ENCODE results near the gene SLC22A23.

The SLC22A23 gene

DNA sequence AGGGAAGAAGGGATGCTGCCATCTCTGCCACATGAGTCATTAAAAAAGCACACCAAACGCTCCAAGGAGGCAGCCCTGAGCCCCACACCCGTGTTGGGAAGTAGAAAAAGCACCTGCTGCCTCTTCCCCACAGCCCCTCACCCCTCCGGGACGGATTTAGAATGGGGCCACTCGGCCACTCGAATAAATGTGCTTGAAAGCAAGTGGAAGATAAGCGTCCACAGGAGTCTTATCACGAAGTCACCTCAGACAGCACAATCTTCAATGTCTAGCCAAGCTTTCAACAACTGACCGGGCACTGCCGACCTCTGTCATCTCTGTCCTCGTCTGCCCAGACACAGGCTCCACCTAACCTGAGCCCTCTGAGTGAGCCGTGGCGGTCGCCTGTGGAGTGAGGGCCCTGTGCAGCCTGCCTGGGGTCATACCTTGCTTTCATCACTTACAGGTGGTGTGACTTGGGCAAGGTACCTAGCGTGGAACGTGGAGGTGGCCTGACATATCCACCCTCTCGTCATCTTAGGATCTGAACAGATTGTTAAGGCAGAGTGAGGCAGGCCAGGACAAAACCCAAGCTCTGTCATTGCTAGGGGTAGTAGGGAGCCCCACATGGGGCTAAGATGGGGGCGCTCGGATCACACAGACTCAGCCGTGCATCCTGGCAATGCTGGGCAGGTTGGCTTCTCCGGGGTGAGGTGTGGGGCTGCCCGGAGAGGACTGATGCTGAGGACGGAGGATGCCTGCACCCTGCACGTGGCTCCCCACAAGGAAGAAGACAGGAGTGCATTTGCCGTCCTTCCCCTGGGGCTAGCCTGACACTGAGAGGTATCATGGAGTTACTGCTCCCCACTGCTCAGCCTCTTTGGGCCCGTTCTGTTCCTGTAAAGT, 163.3 kb downstream of the SLC22A23 start:
- no peak for DNase-seq

DNA sequence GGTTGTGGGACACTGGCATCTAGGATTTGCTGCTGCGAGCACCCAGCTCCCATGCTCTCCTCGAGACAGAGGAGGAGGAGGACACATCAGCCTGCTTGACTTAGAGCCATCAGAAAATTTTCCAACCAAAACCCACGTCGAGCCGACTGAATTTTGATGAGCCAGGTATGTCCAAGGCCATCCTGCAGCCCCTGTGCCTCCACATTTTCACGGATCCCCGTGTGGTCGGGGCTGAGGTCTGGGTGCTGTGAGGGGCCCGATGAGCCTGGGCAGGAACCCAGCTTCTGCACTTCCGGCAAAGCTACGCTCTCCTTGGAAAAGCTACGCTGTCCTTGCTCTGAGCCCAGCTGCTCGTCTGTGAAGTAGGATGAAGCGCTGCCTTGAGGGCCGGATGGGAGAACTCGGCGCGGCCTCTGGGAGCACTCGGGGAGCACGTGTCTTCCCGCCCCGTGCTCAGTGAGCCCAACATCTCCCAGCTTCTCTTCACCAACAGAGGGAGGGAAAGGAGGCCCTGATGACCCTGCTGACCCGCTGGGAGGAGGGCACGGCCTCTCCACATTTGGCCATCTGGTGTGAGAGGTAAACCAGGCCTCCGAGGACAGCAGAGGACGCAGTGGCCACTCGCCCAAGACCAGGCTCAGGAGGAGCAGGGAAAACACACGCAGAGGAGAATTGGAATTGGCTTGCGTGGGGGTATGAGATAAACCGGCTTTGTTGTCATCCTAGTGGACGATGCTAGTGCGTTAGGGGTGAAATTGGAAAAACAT, 164.2 kb downstream of the SLC22A23 start:
- DNase-seq: no peak

DNA sequence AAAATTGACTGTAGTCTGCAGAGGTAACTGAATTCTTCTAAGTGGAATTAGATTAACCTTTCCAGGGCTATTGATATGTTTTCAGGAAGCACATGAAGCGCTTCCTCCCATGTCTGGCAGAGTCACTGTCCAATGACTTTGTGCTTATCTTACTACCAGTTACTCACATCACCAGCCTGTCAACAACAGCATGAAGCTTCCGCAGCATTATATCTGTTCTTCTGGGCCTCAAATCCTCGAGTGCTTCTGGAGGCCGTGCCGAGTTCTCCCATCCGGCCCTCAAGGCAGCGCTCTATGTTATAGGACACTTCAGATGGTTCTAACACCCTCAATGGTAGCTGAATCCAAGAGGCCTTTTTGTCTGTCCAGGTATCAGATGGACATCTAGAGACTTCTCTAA, 164.9 kb downstream of the SLC22A23 start:
- DNase-seq: no peak

DNA sequence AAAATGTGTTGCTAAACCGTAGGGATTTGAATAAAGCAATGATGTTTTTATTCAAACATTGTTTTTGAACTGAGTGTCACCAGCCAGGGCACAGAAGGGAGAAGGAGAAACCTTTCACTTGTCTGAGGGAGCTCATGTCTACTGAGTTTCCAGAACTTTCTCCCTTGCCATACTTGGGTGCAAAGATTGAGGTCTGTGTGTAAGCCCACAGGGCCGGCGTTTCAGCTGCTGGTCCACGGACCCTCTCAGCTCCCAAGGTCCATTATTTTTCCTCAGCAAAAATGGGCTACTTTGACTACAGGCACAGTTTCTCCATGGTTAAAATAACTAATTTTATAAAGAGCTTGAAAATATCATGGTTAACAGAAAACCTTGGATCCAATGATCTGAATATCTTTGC, 165.5 kb downstream of the SLC22A23 start:
- no peak for DNase-seq

DNA sequence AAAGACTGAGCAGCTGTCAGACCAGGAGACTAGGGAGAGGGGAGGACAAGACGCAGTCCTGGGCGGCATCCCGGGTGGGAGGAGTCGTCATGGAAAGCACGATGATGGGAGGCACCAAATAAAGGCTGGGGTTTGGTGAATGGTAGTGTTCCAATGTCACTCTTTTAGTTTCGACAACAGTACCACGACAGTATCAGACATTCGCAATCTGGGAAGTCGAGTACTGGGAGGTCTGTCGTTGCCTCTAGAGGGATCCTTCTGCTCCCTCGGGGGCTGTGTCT, 166.0 kb downstream of the SLC22A23 start:
- DNase-seq: no peak

DNA sequence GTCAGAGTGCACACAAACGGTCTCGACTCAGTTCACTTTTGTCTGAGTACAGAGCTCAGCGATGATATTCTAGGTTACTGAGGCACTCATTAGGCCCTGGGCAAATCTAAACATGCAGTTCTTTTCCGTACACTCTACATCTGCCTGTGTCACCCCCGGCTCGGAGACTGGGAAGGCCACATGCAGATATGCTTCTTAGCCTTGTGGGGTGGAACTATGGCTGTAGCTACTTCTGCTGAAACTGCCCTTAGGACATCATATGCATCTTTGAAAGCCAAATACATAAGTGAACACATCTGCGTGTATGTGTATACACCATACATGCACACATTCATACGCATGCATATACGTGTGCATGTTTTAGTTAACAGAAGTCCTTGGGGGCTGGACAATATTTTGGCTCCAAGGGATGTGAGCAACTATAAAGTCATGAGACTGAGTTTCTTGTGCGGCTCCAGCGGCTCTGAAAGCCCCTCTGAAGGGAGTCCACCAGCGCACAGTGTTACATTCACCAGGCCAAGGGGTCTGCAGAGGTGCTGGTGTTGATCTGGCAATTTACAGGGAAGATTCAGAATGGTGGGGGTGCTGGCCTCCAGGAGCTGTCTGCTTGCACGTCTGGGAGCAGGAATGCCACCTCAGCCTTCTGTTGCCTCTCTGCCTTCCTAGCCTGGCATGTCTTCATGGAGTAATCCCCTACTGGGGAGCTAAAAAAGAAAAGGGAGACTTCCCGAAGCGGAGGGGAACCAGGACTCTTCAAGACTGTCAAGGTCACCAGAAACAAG, 166.5 kb downstream of the SLC22A23 start:
- no peak for DNase-seq

DNA sequence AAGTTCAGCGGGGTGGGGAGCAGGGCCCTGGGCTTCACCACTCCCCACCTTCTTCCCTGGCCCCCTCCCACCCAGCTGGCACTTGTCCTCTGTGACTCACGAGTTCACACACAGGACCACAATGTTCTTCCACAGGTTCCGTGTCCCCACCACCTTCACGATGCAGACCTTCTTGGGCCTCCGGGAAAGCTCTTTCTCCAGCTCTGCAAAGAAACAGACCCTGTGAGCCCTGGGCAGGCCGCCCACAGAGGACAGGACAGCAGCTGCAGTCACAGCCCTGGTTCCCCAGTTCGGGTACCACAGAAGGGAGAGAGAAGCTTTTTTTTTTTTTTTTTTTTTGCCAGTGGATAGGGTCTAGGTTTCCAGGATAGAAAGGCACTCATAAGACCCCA, 167.2 kb downstream of the SLC22A23 start:
- DNase-seq: no peak

DNA sequence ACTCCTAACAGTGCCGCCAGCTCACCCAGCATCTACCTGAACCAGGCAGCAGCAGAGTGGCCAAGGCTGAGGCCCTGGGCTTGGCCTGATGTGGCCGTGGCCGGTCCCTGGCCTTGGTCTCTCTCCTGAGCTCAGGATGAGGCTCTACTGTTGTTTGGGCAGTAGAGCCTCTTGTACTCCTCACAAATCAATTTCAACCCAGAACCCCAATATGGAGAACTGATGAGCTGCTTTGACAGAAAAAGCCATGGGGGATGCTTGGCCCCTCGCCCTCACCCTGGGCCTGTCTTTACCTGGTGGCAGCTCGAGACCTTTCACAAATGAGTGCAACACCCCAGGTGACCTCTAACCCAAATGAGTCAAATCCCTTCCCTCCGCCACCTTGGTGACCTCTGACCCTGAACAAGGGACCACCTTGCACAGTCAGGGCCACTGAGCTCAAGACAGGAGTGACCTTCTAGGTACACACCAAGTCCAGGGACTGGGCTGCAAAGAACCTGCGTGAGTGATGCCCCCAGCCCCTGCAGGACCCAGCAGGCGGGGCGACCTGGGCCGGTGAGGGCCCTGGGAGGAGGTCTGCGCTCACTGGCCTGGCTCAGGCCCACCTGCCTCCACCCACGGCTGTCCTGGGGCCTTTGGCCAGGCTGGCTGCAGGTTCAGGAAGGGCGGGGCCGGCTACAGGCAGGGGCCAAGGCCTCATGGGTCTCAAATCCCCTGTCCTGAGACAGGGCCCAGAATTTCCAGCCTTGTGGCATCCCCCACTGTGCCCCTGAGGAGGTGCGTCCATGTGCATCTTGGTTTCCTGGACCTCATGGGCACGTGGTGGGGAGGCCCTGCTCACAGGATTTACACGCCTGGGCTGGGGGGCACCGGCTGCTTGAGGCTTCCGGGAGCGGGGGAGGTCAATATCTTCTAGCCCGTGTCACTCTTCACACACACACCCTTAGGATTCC, 167.9 kb downstream of the SLC22A23 start:
- DNase-seq: no peak

DNA sequence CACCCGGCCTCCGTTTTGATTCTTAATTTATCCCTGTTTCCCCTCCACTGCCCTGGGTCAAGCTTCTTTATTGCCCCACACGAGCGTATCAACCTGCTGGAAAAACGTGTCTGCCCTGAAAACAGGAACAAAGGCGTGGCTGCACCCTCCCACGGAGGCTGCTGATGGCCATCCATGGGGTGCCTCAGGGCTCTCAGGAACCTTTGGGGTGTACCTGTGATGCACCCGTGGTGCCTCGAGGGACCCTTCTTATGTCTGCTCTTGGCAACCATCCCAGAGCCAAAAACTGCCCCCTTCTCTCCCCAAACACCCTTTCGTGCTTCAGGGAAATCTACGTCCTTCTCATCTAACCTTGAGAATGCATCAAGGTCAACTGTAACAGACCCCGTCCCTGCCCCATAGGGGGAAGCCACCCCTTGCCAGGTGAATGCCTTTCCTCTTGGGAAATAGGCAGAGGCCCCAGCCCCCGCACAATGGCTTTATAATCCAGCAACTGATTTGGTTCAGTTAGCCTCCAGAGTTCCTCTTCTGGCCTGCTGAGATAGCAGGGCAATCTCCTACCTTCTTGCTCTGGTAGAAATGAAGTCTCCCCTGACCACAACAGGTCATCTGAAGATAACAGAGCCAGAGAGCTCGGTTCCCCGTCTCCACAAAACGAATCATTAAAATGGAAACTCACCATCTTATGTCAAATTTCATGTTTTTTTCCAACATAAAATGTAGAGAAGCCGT, 168.7 kb downstream of the SLC22A23 start:
- DNase-seq: no peak

DNA sequence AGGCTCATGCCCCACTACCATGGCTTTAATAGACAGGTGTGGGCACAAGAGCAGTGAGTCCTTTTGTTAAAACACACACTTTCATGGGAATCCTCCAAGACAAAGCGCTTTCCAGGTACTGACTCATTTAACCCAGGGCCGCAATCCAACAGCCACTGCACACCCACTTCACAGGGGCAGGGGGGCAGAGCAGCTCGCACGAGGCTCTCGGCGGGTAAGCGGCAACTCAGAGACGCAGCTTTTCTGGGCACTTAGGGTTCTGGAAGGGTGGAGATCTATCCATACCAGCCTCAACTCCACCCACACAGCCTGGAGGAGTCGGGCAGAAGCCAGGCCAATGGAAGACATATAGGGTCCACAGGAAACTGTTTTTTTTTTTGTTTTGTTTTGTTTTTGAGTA, 169.5 kb downstream of the SLC22A23 start:
- no peak for DNase-seq

DNA sequence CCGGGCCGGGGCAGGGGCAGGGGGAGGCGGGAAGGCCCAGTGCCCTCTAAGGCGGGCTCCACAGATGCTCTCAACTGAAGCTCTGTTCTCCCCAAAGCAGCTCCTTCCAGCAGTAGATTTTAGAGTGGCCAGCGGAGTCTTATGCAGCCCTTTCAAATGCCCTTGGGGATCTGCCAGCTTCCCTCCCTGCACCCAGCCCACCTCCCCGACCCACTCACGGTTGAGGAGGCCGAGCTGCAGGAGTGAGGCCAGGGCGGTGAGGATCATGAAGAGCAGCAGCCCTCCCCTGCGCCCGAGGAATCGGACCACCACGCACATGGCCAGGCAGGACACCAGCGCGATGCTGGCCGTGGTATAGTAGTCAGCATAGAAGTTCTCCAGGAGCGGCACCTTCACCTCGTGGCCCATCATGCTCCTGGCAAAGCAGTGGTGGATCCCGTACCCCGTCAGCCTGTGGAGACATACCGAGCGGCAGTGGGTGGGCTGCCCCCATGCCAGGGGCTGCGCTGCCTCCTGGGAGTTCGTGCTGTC, 170.1 kb downstream of the SLC22A23 start:
- DNase-seq: no peak

DNA sequence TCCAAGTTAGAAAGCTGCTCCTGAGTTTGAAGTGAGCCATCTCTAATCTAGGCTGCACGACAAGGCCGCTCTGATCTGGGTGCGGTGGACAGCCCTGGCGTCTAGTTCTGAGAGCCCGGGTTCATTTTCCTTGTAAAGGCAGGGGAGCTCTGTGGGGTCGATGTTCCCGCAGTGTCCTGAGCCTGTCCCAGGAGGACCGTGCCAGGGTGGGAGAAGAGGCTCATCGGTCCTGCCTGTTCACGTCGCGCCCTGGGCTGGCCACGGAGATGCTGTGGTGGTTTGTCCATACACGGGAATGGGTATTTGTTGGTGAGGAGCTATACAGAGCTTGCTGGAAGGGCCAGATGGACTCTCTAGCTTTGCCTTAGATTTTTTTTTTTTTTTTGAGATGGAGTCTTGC, 171.1 kb downstream of the SLC22A23 start:
- DNase-seq: no peak

DNA sequence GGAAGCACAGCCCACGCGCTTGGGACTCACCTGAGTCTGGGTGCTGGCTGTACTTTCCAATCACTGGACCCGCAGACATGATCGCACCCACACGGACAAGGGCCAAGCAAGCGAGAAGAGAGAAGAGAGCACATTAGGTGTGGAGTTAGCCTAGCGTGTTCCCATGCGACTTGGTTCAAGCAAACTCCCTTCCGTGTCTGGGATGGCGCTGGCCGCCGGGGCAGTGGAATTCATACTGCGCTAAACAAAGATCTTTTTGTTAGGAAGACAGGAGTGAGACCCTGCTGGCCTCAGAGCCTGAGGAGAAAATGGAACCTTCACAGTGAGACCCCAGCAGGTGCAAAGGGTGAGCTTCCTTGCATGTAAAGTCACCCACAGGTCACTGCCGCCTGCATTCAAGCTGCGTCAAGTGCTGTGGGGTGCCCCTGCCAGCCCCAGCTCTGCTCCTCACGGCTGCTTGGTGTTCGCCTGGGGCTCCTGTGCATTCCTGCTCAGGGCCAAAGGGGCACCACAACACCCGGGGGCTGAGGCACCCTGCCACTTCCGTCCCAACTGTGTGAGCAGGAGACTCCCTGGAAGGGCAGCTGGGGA, 171.7 kb downstream of the SLC22A23 start:
- DNase-seq: no peak

DNA sequence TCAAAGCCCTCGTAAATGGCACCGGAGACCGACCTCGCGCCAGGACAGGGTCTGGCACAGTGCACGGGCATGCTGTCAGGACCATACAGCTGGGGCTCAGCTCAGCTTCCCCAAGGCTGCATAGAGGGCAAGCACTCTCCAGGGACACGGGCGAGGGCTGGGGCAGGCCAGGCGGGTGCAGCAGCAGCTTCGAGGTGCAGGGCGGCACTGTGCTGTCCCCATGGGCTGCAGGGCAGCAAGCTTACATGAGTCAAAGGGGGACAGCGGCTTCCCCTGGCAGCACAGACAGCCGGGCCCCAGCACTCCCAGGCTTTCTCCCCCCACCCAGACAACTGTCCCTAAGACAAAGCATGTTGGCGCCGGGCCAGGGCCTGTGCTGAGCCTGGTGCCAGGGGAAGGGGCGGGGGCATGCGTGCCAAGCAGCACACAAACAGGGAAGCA, 172.4 kb downstream of the SLC22A23 start:
- no peak for DNase-seq

DNA sequence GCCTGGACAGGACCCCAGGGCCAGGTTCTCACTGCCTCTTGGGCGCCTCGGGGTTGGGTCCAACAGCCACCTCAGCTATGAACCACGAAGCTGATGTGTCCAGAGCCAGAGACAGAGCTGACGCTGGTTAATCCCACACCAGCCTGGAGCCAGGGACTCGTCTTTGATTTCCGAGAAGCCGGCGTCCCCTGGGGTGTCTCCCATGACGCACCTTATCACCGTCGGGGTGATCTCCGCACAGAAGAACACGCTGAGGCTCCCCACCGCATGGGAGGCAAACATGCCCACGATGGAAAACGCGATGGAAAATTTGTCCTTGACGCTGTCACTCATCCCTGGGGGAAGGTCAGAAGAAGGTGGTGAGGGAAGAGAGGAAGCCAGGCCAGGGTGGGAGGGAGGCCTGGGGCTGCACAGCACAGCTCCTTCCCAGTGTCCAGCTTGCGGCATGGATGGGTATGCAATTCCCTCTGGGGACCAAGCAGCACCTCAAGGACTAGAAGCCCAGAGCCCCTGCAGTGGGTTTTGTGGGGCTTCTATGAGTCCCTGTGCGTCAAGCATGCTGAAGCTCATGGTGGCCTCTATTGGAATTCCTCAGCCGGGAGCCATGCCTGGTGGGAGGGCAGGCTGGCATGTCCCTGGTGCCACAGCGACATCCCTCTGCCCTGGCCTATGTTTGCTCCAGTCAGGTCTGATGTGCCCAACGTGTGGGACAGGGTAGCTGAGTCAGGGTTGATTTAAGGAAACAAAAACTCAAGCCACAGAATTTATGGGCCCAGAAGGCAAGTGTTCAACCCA, 173.0 kb downstream of the SLC22A23 start:
- no peak for DNase-seq

DNA sequence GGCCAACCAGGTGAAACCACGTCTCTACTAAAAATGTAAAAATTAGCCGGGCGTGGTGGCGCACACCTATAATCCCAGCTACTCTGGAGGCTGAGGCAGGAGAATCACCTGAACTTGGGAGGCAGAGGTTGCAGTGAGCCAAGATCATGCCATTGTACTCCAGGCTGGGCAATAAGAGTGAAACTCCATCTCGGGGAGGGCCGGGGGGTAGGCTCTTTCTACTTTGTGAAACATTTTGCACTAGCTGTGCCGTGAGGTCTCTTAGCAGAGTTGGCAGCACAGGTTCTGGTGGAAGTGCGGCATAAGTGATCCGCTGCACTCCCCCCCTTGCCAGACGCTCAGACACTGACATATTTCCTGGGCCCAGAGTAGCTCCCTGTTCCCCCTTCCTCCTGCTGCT, 173.6 kb downstream of the SLC22A23 start:
- DNase-seq: no peak

DNA sequence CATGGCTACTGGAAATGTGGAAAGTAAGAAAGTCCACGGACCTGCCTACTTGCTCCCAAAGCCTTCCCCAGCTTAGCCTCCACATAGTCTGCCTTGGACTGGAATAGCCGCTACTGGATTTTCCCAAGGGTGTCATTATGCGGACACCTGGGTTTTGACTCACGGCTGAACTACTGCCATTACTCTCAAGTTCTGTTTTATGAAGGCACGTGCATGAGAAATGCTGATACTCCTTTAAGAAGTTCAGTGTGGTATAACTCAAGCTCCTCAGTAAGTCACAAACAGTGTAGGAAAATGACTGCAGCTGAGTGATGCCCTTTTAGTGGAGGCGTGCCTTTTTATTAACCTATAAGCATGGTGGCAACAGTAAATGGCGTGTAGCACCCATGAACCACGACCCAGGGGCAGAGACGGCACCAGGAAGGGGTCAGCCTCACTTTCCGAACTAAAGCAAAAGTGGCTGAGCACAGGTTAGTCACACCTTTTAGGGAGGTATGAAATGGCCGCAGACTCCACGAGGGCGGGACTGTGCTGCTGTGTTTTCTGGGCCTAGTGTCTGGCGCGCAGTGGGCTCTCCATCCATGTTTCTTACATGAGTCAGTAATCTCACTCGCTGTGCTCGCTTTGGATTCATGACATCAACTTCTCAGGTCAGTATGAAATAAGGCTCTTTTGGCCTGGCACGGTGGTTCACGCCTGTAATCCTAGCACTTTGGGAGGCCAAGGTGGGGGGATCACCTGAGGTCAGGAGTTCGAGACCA, 174.2 kb downstream of the SLC22A23 start:
- DNase-seq: no peak

DNA sequence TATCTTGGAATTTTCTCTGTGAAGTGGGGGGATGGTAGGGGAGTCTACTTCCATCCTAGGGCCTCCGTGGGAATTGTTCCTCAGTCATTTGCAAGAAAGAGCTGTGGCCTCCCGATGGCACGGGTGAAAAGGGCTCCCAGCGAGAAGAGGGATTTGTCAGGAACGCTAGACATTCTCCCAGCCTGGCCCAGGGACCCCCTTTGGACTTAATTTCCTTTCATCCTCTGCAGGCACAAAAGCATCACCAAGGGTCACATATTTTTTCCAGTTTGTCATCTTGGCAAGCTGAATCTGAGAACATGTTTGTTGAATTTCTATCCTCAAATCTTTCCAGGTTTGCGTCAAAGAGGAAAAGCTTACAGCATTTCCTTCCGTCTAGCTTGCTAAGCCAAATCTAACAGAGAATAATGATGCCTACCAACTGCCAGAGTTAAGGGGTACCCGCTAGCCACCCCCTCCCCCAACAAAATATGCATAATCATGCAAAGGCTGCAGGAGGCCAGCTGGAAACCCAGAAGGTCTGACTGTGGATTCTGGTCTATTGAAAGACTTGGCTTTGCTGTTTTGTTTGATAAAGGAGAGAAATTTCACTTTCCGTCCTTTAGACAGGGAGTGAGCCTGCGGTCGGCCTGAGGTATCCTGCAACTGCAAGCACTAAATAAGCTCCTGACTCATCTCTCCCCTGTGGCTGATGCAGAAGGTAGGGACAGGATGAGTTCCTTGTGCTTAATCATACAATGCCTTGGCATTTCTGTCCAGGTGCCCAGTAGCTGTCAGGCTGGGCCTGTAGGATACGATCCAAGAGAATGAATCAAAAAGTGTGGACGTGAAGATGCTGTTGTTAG, 175.0 kb downstream of the SLC22A23 start:
- DNase-seq: no peak

Measured in GF-D8 (cell line).